GM18505 (cell line): ENCODE results near the gene LYPD6B.

ENCODE experiments used
- ATAC-seq: cut with Tn5 transposase; IDR thresholded peaks from one replicate; pipeline ENCODE4 v1.9.1; 2021; ENCODE audit not compliant: unreplicated experiment
- POLR2A ChIP-seq: IDR thresholded peaks from 4 replicates; pipeline ENCODE4 v1.6.1; 2011; ENCODE audit warnings: borderline replicate concordance; ENCODE audit not compliant: insufficient read depth, insufficient read length; ENCODE audit errors: extremely low read depth

LYPD6B gene

GRCh38 chr2:149062531-149062930 lies 24.0 kb downstream of the LYPD6B start:
- no peak for ATAC-seq
- TF ChIP-seq POLR2A, result no peak

GRCh38 chr2:149063177-149063576 lies 24.7 kb downstream of the LYPD6B start:
- TF ChIP-seq POLR2A, result no peak
- no peak for ATAC-seq

- no peak for ATAC-seq
- TF ChIP-seq POLR2A, result no peak
Observed at GRCh38 chr2:149064365-149064841, 25.9 kb downstream of the LYPD6B start.

GRCh38 chr2:149064856-149065630 lies 26.5 kb downstream of the LYPD6B start:
- TF ChIP-seq POLR2A, result no peak
- ATAC-seq, result no peak

GRCh38 chr2:149068225-149068995 lies 29.9 kb downstream of the LYPD6B start:
- ATAC-seq, result no peak

GRCh38 chr2:149068996-149069888 lies 30.7 kb downstream of the LYPD6B start:
- ATAC-seq, result no peak
- no peak for TF ChIP-seq POLR2A

More at GRCh38 chr2:149068225-149068995, 29.9 kb downstream of the LYPD6B start:
- TF ChIP-seq POLR2A, result no peak

GRCh38 chr2:149070681-149071320 lies 32.3 kb downstream of the LYPD6B start:
- TF ChIP-seq POLR2A, result no peak
- ATAC-seq, result no peak

- no peak for ATAC-seq
- no peak for TF ChIP-seq POLR2A
Observed at GRCh38 chr2:149075105-149075504, 36.6 kb downstream of the LYPD6B start.

- TF ChIP-seq POLR2A, result no peak
- no peak for ATAC-seq
Observed at GRCh38 chr2:149075853-149076252, 37.4 kb downstream of the LYPD6B start.

- ATAC-seq, result no peak
- no peak for TF ChIP-seq POLR2A
Observed at GRCh38 chr2:149076863-149077412, 38.4 kb downstream of the LYPD6B start.

- no peak for ATAC-seq
Observed at GRCh38 chr2:149077861-149078260, 39.4 kb downstream of the LYPD6B start.

GRCh38 chr2:149080099-149080498 lies 41.6 kb downstream of the LYPD6B start:
- no peak for TF ChIP-seq POLR2A
- ATAC-seq, result no peak

More at GRCh38 chr2:149077861-149078260, 39.4 kb downstream of the LYPD6B start:
- no peak for TF ChIP-seq POLR2A
